Tibial nerve (tissue), 4 donors: Measurements from ENCODE around the gene SAMD1.

ENCODE experiments used
- EP300 ChIP-seq, 2 donors: sonication (generic); formaldehyde crosslinking; IDR thresholded peaks; one replicate each; pipeline ENCODE4 v1.6.1; 2017; ENCODE audit warnings: antibody characterized with exemption in 2 of 2, mild to moderate bottlenecking in 1 of 2
- TF ChIP-seq, protein P1 (sequence below), 5 experiments: fragments of 200-600 bp in 3 of 5; fragments of 450-650 bp in 2 of 5; sonication (generic) in 3 of 5; IDR thresholded peaks; one replicate each; pipeline ENCODE4 v1.5.1; 2016 to 2019; ENCODE audit warnings: antibody characterized with exemption in 5 of 5, mild to moderate bottlenecking in 3 of 5, moderate library complexity in 2 of 5

DNA sequence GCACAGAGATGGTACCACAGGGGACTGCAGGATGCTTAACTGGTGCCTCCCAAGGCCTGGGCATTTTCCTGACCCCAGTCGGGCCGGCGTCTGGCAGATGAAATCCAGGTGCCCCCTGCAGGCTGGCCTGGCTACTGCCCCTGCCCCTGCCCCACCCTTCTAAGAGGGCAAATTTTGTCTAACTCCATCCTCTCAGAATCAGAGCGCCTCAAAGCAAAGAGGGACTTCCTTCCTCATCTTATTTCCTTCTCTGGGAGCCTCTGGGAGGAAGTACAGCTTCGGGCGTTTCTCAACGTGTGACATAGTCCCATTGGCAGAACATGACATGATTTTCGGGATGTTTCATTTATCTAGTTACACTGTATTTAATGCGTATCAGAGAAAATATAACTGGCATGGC, 24.3 kb upstream of the SAMD1 start:
- TF ChIP-seq EP300 (IDR thresholded peaks at IDR 0.05), result peak in 1 of 2 donors; percentile 56
- TF ChIP-seq, protein P1, sequence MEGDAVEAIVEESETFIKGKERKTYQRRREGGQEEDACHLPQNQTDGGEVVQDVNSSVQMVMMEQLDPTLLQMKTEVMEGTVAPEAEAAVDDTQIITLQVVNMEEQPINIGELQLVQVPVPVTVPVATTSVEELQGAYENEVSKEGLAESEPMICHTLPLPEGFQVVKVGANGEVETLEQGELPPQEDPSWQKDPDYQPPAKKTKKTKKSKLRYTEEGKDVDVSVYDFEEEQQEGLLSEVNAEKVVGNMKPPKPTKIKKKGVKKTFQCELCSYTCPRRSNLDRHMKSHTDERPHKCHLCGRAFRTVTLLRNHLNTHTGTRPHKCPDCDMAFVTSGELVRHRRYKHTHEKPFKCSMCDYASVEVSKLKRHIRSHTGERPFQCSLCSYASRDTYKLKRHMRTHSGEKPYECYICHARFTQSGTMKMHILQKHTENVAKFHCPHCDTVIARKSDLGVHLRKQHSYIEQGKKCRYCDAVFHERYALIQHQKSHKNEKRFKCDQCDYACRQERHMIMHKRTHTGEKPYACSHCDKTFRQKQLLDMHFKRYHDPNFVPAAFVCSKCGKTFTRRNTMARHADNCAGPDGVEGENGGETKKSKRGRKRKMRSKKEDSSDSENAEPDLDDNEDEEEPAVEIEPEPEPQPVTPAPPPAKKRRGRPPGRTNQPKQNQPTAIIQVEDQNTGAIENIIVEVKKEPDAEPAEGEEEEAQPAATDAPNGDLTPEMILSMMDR (IDR thresholded peaks at IDR 0.05), result peak in 4 of 5 experiments; percentile 32 to 44 (median 42)
